ENCODE results near the gene OR1I1.
"Not testable (repeated sequence)": the region's sequence is repeated elsewhere in the genome, so short reads cannot be mapped to it uniquely, and the experiment has no call there.

The OR1I1 gene

DNA sequence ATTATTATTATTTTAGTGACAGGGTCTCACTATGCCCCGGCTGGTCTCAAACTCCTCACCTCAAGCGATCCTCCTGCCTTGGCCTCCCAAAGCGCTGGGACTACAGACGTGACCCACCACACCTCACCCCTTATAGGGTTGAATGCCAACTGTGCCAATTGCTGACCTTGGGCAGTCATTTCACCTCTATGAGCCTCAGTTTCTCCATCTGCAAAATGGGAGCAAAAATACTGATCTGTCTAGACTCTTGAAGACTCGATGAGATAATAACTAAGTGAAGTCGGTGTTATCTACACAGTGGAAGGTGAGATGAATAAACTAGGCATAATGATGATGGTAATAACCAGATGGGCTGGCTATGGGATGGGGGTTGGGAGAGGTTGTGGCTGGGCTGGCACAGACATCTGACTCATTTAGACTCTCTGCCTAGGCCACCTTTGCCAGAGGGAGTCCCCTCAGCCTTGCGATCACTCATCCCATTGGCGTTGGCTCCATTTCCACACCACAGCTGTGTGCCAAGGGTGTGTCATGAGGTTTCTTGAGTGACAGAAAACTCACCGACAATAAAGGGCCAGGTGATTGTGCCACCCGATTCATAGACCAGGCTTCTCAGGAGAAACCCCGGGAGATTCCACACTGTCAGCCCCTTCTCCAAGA is 33.0 kb upstream of the OR1I1 start, which contains the start of gene CASP14:
Gene CASP14, plus strand, starts transcription at position 596 of the 657 bp plus-strand sequence. CDS start 2,772 bp downstream, outside the sequence.
- H3K27ac ChIP-seq (replicated peaks), result no peak within 1 kb of the TSS
- H3K4me3 ChIP-seq (replicated peaks; ENCODE audit: insufficient read depth, low read length), result no peak within 1 kb of the TSS
- DNase-seq (ENCODE audit: low read depth in 1 of 2, low spot score in 1 of 2), result no peak
- H3K27me3 ChIP-seq (ENCODE audit: insufficient read depth, poor library complexity, severe bottlenecking), result no peaks in the 10 kb centered on the region
- TF ChIP-seq POLR2AphosphoS5 (IDR thresholded peaks at IDR 0.05; ENCODE audit: low read depth) (no peak), GABPA (IDR thresholded peaks at IDR 0.05; ENCODE audit: low read depth) (no peak), SPI1 (IDR thresholded peaks at IDR 0.05; ENCODE audit: borderline replicate concordance, low read depth) (no peak)
- TF ChIP-seq, protein P1, sequence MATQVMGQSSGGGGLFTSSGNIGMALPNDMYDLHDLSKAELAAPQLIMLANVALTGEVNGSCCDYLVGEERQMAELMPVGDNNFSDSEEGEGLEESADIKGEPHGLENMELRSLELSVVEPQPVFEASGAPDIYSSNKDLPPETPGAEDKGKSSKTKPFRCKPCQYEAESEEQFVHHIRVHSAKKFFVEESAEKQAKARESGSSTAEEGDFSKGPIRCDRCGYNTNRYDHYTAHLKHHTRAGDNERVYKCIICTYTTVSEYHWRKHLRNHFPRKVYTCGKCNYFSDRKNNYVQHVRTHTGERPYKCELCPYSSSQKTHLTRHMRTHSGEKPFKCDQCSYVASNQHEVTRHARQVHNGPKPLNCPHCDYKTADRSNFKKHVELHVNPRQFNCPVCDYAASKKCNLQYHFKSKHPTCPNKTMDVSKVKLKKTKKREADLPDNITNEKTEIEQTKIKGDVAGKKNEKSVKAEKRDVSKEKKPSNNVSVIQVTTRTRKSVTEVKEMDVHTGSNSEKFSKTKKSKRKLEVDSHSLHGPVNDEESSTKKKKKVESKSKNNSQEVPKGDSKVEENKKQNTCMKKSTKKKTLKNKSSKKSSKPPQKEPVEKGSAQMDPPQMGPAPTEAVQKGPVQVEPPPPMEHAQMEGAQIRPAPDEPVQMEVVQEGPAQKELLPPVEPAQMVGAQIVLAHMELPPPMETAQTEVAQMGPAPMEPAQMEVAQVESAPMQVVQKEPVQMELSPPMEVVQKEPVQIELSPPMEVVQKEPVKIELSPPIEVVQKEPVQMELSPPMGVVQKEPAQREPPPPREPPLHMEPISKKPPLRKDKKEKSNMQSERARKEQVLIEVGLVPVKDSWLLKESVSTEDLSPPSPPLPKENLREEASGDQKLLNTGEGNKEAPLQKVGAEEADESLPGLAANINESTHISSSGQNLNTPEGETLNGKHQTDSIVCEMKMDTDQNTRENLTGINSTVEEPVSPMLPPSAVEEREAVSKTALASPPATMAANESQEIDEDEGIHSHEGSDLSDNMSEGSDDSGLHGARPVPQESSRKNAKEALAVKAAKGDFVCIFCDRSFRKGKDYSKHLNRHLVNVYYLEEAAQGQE (IDR thresholded peaks at IDR 0.05; ENCODE audit: insufficient replicate concordance, low read depth), result no peak
- TF ChIP-seq, protein P2, sequence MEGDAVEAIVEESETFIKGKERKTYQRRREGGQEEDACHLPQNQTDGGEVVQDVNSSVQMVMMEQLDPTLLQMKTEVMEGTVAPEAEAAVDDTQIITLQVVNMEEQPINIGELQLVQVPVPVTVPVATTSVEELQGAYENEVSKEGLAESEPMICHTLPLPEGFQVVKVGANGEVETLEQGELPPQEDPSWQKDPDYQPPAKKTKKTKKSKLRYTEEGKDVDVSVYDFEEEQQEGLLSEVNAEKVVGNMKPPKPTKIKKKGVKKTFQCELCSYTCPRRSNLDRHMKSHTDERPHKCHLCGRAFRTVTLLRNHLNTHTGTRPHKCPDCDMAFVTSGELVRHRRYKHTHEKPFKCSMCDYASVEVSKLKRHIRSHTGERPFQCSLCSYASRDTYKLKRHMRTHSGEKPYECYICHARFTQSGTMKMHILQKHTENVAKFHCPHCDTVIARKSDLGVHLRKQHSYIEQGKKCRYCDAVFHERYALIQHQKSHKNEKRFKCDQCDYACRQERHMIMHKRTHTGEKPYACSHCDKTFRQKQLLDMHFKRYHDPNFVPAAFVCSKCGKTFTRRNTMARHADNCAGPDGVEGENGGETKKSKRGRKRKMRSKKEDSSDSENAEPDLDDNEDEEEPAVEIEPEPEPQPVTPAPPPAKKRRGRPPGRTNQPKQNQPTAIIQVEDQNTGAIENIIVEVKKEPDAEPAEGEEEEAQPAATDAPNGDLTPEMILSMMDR (IDR thresholded peaks at IDR 0.05; ENCODE audit: insufficient read depth, low read length), result no peak

DNA sequence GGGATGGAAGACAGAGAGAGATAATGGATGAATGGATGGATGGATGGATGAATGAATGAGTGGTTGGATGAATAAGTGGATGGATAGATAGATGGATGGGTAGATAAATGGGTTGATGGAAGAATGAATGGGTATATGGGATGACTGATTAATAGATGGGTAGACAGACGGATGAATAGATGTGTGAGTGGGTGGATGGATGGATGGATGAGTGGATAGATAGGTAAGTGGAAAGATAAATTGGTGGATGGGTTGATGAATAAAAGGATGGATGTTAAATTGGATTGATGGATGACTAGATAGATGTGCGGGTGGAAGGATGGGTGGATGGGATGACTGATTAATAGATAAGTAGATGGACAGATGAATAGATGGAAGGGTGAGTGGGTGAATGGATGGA is 31.4 kb upstream of the OR1I1 start:
- TF ChIP-seq, protein P1 (IDR thresholded peaks at IDR 0.05; ENCODE audit: insufficient replicate concordance, low read depth), result no peak
- TF ChIP-seq POLR2AphosphoS5 (IDR thresholded peaks at IDR 0.05; ENCODE audit: low read depth), result no peak
- TF ChIP-seq SPI1 (IDR thresholded peaks at IDR 0.05; ENCODE audit: borderline replicate concordance, low read depth), result no peak
- no peak for TF ChIP-seq GABPA (IDR thresholded peaks at IDR 0.05; ENCODE audit: low read depth)
- TF ChIP-seq, protein P2 (IDR thresholded peaks at IDR 0.05; ENCODE audit: insufficient read depth, low read length), result no peak
- H3K4me3 ChIP-seq (replicated peaks; ENCODE audit: insufficient read depth, low read length), result no peak overlapping the region
- no peak overlapping the region for H3K27ac ChIP-seq (replicated peaks)
- DNase-seq (ENCODE audit: low read depth in 1 of 2, low spot score in 1 of 2), result no peak
- H3K27me3 ChIP-seq (ENCODE audit: insufficient read depth, poor library complexity, severe bottlenecking), result no peaks in the 10 kb centered on the region

DNA sequence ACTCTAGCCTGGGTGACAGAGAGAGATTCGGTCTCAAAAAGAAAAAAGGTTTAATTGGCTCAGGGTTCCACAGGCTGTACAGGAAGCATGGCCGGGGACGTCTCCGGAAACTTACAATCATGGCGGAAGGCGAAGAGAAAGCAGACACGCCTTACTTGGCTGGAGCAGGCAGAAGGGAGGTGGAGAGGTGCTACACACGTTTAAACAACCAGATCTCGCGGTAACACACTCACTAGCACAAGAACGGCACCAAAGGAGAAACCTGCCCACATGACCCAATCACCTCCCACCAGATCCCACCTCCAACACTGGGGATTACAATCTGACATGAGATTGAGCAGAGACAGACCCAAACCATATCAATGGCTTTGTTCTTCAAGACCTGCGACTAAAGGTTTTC is 20.0 kb upstream of the OR1I1 start:
- DNase-seq (ENCODE audit: low read depth in 1 of 2, low spot score in 1 of 2), result no peak
- Histone ChIP-seq H3K4me3 (replicated peaks; ENCODE audit: insufficient read depth, low read length) (no peak overlapping the region), H3K27me3 (ENCODE audit: insufficient read depth, poor library complexity, severe bottlenecking) (peaks cover 4% of the 10 kb centered on the region), H3K27ac (replicated peaks) (no peak overlapping the region)
- TF ChIP-seq, protein P1 (IDR thresholded peaks at IDR 0.05; ENCODE audit: insufficient replicate concordance, low read depth), result no peak
- no peak for TF ChIP-seq POLR2AphosphoS5 (IDR thresholded peaks at IDR 0.05; ENCODE audit: low read depth)

DNA sequence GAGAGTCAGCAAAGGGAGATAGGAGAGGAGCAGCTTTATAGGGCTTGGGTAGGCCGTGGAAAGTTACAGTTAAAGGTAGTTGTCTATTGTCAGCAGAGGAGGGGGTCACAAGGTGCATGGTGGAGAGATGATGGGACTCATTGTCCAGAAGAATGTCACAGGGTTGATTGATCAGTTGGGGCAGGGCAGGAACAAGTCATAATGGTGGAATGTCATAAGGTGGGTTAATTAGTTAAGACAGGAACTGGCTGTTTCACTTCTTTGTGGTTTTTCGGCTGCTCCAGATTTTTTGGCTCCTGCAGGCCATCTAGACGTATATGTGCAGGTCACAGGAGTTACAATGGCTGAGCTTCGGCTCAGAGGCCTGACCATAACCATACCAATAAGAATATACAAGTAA is 11.6 kb upstream of the OR1I1 start:
- DNase-seq (ENCODE audit: low read depth in 1 of 2, low spot score in 1 of 2); H3K27ac ChIP-seq (replicated peaks); H3K4me3 ChIP-seq (replicated peaks; ENCODE audit: insufficient read depth, low read length); H3K27me3 ChIP-seq (ENCODE audit: insufficient read depth, poor library complexity, severe bottlenecking): not testable (repeated sequence)
